Small intestine (tissue), 7 donors: Measurements from ENCODE around the gene SLC25A6. TPM values are rescaled to one million over a fixed set of nuclear protein-coding genes. Genes with fewer than 3 reads are reported as not detected.
A peak's percentile ranks its signal among the peaks of the same experiment; 100 is the strongest.

Experiments used
- DNase-seq, 2 donors: peaks; one replicate each; pipeline versions ENCODE4 v3.0.0 to v3.0.0-alpha.2; 2013
- FAIRE-seq: peaks from 2 replicates; lab custom pipeline; 2012; peaks lifted over from hg19 to GRCh38; lab: Jason Lieb, UNC
- H3K27ac ChIP-seq, 3 donors: one replicate each; pipeline ENCODE4 v1.5.1; 2013; ENCODE audit warnings: low read length in 2 of 3, mild to moderate bottlenecking in 2 of 3, control low read depth in 1 of 3, inconsistent platforms in 1 of 3, low read depth in 1 of 3, moderate library complexity in 1 of 3
- H3K27me3 ChIP-seq, 3 donors: one replicate each; pipeline ENCODE4 v1.6.1; 2013; ENCODE audit warnings: low read length in 3 of 3, inconsistent platforms in 1 of 3; ENCODE audit not compliant: control insufficient read depth in 3 of 3, insufficient read depth in 3 of 3
- H3K36me3 ChIP-seq, 3 donors: one replicate each; pipeline ENCODE4 v1.6.1; 2013; ENCODE audit warnings: low read length in 3 of 3, inconsistent platforms in 1 of 3, low read depth in 1 of 3, mild to moderate bottlenecking in 1 of 3, moderate library complexity in 1 of 3; ENCODE audit not compliant: control insufficient read depth in 3 of 3, insufficient read depth in 2 of 3
- H3K4me1 ChIP-seq, 3 donors: one replicate each; pipeline ENCODE4 v1.6.1; 2013; ENCODE audit warnings: low read length in 2 of 3, inconsistent platforms in 1 of 3, low read depth in 1 of 3, mild to moderate bottlenecking in 1 of 3, moderate library complexity in 1 of 3; ENCODE audit not compliant: control insufficient read depth in 3 of 3, insufficient read depth in 2 of 3
- H3K4me3 ChIP-seq, 3 donors: one replicate each; pipeline ENCODE4 v1.5.1; 2013; ENCODE audit warnings: low read length in 3 of 3, control low read depth in 1 of 3, inconsistent platforms in 1 of 3, low read depth in 1 of 3, mild to moderate bottlenecking in 1 of 3, moderate library complexity in 1 of 3
- H3K9me3 ChIP-seq, 2 donors: one replicate each; pipeline ENCODE4 v1.6.1; 2013; ENCODE audit warnings: low read depth in 1 of 2, low read length in 1 of 2; ENCODE audit not compliant: control insufficient read depth in 2 of 2, insufficient read depth in 1 of 2
- WGBS, 3 donors: extraction: QIAGEN DNeasy Blood & Tissue Kit; methylation state at CpG; one replicate each; pipeline ENCODE4 v1.1.7; 2013; 5-methylcytosine and 5-hydroxymethylcytosine counted together
- polyA plus RNA-seq, 4 donors: library from polyadenylated mRNA; stranded (reverse) in 3 of 4; unstranded in 1 of 4; fragments of 200-250 nt in 3 of 4; fragments of 120-200 nt in 1 of 4; gene quantifications; one replicate each; pipeline versions ENCODE4 v1.2.1 to v1.2.3, GENCODE V29; 2013
- donor health status: healthy with polysubstance abuse.
- donor health status: control.
- donor health status: control.
- donor health status: Bipolar disorder and iron deficiency.
- donor health status: healthy.

SLC25A6 gene
- polyA plus RNA-seq, 4 donors = 448 to 770 (median 609) TPM

DNA sequence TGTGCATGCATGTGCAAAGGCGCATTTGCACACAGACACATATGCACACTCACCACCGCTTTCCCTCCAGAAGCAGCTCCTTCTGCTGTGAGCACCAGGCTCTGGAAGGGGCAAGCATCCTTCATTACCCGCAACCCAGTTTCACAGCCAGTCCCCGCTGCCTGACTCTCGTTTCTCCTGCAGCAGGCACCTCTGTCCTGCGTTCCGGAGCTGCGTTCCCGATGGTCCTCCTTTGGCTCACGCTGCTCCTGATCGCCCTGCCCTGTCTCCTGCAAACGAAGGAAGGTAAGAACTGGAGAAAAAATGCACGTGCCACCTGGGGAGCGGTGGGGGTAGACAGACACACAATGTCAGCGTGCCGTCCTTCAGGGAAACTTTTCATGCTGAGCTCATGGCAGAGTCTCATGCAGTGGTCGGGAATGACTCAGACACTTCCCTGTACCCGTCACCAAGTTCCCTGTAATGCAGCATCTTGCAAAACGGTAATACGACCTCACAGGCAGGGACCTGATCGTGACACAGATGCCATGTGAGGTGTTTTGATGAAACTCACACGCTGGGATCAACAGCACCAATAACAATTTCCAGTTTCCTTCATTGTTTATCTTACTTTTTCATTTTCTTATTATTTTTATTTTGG is 50.2 kb downstream of the SLC25A6 start:
- H3K27me3 ChIP-seq = no peaks in the 10 kb centered on the region
- H3K27ac ChIP-seq = no peak overlapping the region
- no peak overlapping the region for H3K4me3 ChIP-seq
- peaks cover 0 to 4% of the 10 kb centered on the region in 2 donors for H3K9me3 ChIP-seq
- DNase-seq (no peak), FAIRE-seq (no peak)
- H3K36me3 ChIP-seq = peaks cover 0 to 2% (median 0%) of the 10 kb centered on the region in 3 donors
- 76 to 84% (median 78%) methylated on average over 22 of the region's 22 CpGs for whole genome bisulfite sequencing, 3 donors
- H3K4me1 ChIP-seq = no peaks in the 10 kb centered on the region

DNA sequence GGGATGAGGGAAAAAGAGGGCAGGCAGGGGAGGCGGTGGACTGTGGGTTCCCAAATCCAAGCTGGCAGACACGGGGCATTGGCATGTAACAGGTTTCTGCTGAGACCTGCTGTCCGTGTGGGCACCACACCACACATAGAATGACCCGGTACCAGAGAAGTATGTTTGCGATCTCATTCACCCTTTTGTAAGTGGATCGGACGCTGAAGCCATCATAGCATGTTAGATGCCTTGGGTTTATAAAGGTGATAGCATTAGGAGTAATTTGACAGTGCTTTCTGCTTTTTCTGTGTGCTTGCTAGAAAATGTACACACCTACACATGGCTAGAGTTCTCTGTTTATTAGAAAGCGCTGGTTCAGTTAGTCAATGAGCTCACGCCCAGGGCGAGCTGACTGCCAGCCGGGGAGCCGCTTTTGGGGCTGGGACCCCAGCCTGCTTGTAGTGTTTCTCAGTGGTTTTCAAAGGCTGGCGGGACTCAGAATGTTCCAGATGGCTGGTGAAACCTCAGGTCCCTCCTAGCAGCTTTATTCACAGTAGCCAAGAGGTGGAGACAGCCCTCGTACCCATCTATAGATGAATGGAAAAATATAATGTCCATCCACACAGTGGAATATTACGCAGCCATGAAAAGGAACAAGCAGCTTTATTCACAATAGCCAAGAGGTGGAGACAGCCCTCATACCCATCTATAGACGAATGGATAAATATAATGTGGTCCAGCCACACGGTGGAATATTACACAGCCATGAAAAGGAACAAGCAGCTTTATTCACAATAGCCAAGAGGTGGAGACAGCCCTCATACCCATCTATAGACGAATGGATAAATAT is 54.7 kb downstream of the SLC25A6 start:
- FAIRE-seq (no peak), DNase-seq (no peak)
- H3K27me3 ChIP-seq = no peaks in the 10 kb centered on the region
- no peaks in the 10 kb centered on the region for H3K36me3 ChIP-seq
- H3K27ac ChIP-seq = peak overlapping the region in 2 of 3 donors; percentile 61 to 69
- WGBS, 3 donors = 46 to 50% (median 47%) methylated on average over 17 to 18 of the region's 18 CpGs
- H3K4me3 ChIP-seq = peak overlapping the region in 2 of 3 donors; percentile 9 to 42
- peaks cover 0 to 4% of the 10 kb centered on the region in 2 donors for H3K9me3 ChIP-seq
- no peaks in the 10 kb centered on the region for H3K4me1 ChIP-seq

DNA sequence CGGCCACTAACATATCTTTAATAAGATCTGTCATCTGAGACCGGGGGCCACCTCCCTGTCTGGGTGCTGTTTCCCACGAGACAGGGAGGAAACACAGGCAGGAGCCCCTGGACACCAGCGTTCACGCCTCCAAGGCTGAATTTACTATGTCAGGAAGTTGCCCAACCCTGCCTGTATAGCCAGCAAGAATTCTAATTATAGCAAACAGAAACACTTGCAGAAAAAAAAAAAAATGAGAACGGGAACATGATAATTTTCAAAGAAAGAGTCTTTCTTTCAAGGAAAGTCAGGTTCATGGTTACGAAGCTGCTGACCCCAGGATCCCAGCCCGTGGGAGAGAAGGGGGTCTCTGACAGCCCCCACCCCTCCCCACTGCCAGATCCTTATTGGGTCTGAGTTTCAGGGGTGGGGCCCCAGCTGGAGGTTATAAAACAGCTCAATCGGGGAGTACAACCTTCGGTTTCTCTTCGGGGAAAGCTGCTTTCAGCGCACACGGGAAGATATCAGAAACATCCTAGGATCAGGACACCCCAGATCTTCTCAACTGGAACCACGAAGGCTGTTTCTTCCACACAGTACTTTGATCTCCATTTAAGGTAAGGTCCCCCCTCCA is 55.5 kb downstream of the SLC25A6 start, which contains the start of gene IL3RA:
Gene IL3RA (plus strand): TSS at position 455 of the 613 bp plus-strand sequence. CDS start 4,981 bp downstream, outside the sequence.
- Histone ChIP-seq H3K4me3 (peak within 1 kb of the TSS in 2 of 3 donors; percentile 9 to 42), H3K9me3 (peaks cover 0 to under 1% of the 10 kb centered on the region in 2 donors), H3K36me3 (no peaks in the 10 kb centered on the region), H3K4me1 (no peaks in the 10 kb centered on the region), H3K27ac (peak within 1 kb of the TSS in 2 of 3 donors; percentile 61 to 69), H3K27me3 (no peaks in the 10 kb centered on the region)
- FAIRE-seq (no peak), DNase-seq (peak in 1 of 2 donors; percentile 69)
- WGBS, 3 donors = 8 to 15% (median 9%) methylated on average over 14 of the region's 14 CpGs

Other genes starting within 250 kb of the SLC25A6 start
- under 1 TPM in 1 of 4 donors, not detected in 3; 0.33 TPM for gene CRLF2, start 179.5 kb downstream of the SLC25A6 start, polyA plus RNA-seq
- gene CSF2RA, start 123.3 kb downstream of the SLC25A6 start, polyA plus RNA-seq = 1 to 10 TPM in 3 of 4 donors, under 1 TPM in 1; 0.45 to 4.9 (median 3.4) TPM
- gene IL3RA, start 55.3 kb downstream of the SLC25A6 start, polyA plus RNA-seq = 10 to 100 TPM in 1 of 4 donors, 1 to 10 TPM in 1, under 1 TPM in 1, not detected in 1; 0.54 to 10.6 (median 7.1) TPM
- 10 to 100 TPM; 10.1 to 24.8 (median 17.3) TPM for gene ASMTL, start 60.8 kb upstream of the SLC25A6 start, polyA plus RNA-seq
- 1 to 10 TPM in 2 of 4 donors, under 1 TPM in 2; 0.22 to 2.1 (median 1.2) TPM for gene P2RY8, start 145.1 kb upstream of the SLC25A6 start, polyA plus RNA-seq
- 10 to 100 TPM; 26.7 to 65.6 (median 33.3) TPM for gene AKAP17A, start 199.5 kb upstream of the SLC25A6 start, polyA plus RNA-seq
- gene ASMT, start 222.9 kb upstream of the SLC25A6 start, polyA plus RNA-seq = under 1 TPM in 2 of 4 donors, not detected in 2; 0.04 to 0.06 TPM